PC-3 (cell line): ENCODE data around the gene CXorf65. TPM values are rescaled to one million over a fixed set of nuclear protein-coding genes. Genes with fewer than 3 reads are reported as not detected.
A peak's percentile ranks its signal among the peaks of the same experiment; 100 is the strongest.

Experiments
- ATAC-seq: fragments of 200-7000 bp; cut with Tn5 transposase; 2 replicates; pipeline ENCODE4 v1.9.1; 2020; ENCODE audit warnings: mild to moderate bottlenecking, moderate library complexity
- BruUV-seq: library from RNA; stranded (reverse); fragments of 400-500 nt; replicated peaks from 2 replicates; lab custom pipeline; 2021; lab: Mats Ljungman, UMichigan
- CTCF ChIA-PET: fragments of 300-600 bp; sonication (Branson Sonifier 250); formaldehyde crosslinking; loops from one replicate; lab custom pipeline; 2022; ENCODE audit warnings: antibody characterized with exemption; lab: Charles Lee
- POLR2A ChIA-PET: fragments of 300-600 bp; sonication (Branson Sonifier 250); formaldehyde crosslinking; loops from one replicate; lab custom pipeline; 2022; ENCODE audit warnings: antibody characterized with exemption; ENCODE audit not compliant: unreplicated experiment; lab: Charles Lee
- DNase-seq: peaks from one replicate; pipeline ENCODE4 v3.0.0-alpha.2; 2015
- H2AFZ ChIP-seq: fragments of 300-600 bp; sonication (generic); 2 replicates; pipeline ENCODE4 v1.6.0; 2016; ENCODE audit warnings: antibody characterized with exemption, low read length
- H3F3A ChIP-seq: fragments of 300-600 bp; sonication (generic); one replicate; pipeline ENCODE4 v1.6.0; 2017; ENCODE audit warnings: antibody characterized with exemption, low read length, control low read depth, mild to moderate bottlenecking; ENCODE audit not compliant: unreplicated experiment
- H3K27ac ChIP-seq: fragments of 300-600 bp; sonication (generic); 2 replicates; pipeline ENCODE4 v1.5.1; 2016; ENCODE audit warnings: mild to moderate bottlenecking, low read length
- H3K27me3 ChIP-seq: fragments of 300-600 bp; sonication (generic); 2 replicates; pipeline ENCODE4 v1.6.1; 2016; ENCODE audit warnings: low read length, mixed read lengths
- H3K36me3 ChIP-seq: fragments of 300-600 bp; sonication (generic); 2 replicates; pipeline ENCODE4 v1.6.1; 2016; ENCODE audit warnings: low read depth, mixed run types, low read length, mixed read lengths
- H3K4me1 ChIP-seq: fragments of 300-600 bp; sonication (generic); 2 replicates; pipeline ENCODE4 v1.5.1; 2016; ENCODE audit warnings: low read length; ENCODE audit not compliant: insufficient read depth
- H3K4me2 ChIP-seq: fragments of 300-600 bp; sonication (generic); 2 replicates; pipeline ENCODE4 v1.6.0; 2016; ENCODE audit warnings: low read length
- H3K4me3 ChIP-seq: fragments of 300-600 bp; sonication (generic); 2 replicates; pipeline ENCODE4 v1.5.1; 2016; ENCODE audit warnings: mild to moderate bottlenecking, low read length, mixed read lengths
- H3K79me2 ChIP-seq: fragments of 300-600 bp; sonication (generic); 2 replicates; pipeline ENCODE4 v1.6.1; 2017; ENCODE audit warnings: low read length, mixed read lengths
- H3K9ac ChIP-seq: fragments of 300-600 bp; sonication (generic); 2 replicates; pipeline ENCODE4 v1.6.0; 2016; ENCODE audit warnings: mild to moderate bottlenecking, low read length
- H3K9me2 ChIP-seq: fragments of 300-600 bp; sonication (generic); replicated peaks from 2 replicates; pipeline ENCODE4 v1.6.1; 2016; ENCODE audit warnings: mixed run types, low read length, mixed read lengths
- H3K9me3 ChIP-seq: fragments of 300-600 bp; sonication (generic); 2 replicates; pipeline ENCODE4 v1.6.1; 2016; ENCODE audit warnings: low read length, mixed read lengths
- H4K20me1 ChIP-seq: fragments of 300-600 bp; sonication (generic); 2 replicates; pipeline ENCODE4 v1.6.1; 2016; ENCODE audit warnings: low read length, mixed read lengths
- CTCF ChIP-seq: fragments of 300-600 bp; sonication (generic); conservative IDR thresholded peaks from 2 replicates; pipeline ENCODE4 v1.5.1; 2017; ENCODE audit warnings: antibody characterized with exemption, low read depth, mild to moderate bottlenecking, low read length
- EZH2 ChIP-seq: fragments of 300-600 bp; sonication (generic); IDR thresholded peaks from one replicate; pipeline ENCODE4 v1.6.1; 2017; ENCODE audit warnings: antibody characterized with exemption, mild to moderate bottlenecking, low read length; ENCODE audit not compliant: unreplicated experiment
- EZH2phosphoT487 ChIP-seq: fragments of 300-600 bp; sonication (generic); IDR thresholded peaks from 2 replicates; pipeline ENCODE4 v1.6.1; 2018; ENCODE audit warnings: mild to moderate bottlenecking, antibody characterized with exemption, low read length, borderline replicate concordance
- intact Hi-C: fragments of 100-400 bp; cut with micrococcal nuclease; formaldehyde crosslinking; loops from 2 replicates; pipeline ENCODE4 v1.9.0; 2023
- total RNA-seq: library from RNA; depleted of rRNA; stranded (reverse); fragments of >200 nt; gene quantifications from 2 replicates; pipeline ENCODE4 v1.2.3, GENCODE V29; 2014

CXorf65 gene
- total RNA-seq, 1 experiment from 2014 or later = not detected

GRCh38 chrX:71117358-71117757 is 10.8 kb upstream of the CXorf65 start:
- Histone ChIP-seq H3K4me2 (peak overlapping the region; percentile 89; the same call in 1 of the 2 replicates), H3K9me2 (no peaks in the 10 kb centered on the region), H3K27me3 (no peaks in the 10 kb centered on the region), H3K27ac (no peak overlapping the region), H3K36me3 (no peaks in the 10 kb centered on the region; the same call in 1 of the 2 replicates), H3K9me3 (no peaks in the 10 kb centered on the region), H3F3A (no peaks in the 10 kb centered on the region), H3K9ac (no peak overlapping the region), H3K4me3 (no peak overlapping the region; the same call in 1 of the 2 replicates), H2AFZ (no peak overlapping the region), H3K79me2 (peaks cover 12% of the 10 kb centered on the region; the same call in 1 of the 2 replicates), H3K4me1 (peaks cover 9% of the 10 kb centered on the region; the same call in 1 of the 2 replicates), H4K20me1 (no peaks in the 10 kb centered on the region)
- TF ChIP-seq CTCF (no peak), EZH2 (no peak), EZH2phosphoT487 (no peak)
- no peak for ATAC-seq
- ChIA-PET CTCF (no interaction called here), POLR2A (no interaction called here)
- intact Hi-C loops = no loop called here
- DNase-seq = no peak
- BruUV-seq = no TSS peak

GRCh38 chrX:71111921-71112431 is 5.4 kb upstream of the CXorf65 start:
- intact Hi-C loops = no loop called here
- TF ChIP-seq CTCF (no peak), EZH2phosphoT487 (no peak), EZH2 (no peak)
- no peaks in the 10 kb centered on the region for H3K9me2 ChIP-seq
- CTCF ChIA-PET = no interaction called here
- no peak overlapping the region for H2AFZ ChIP-seq
- no peak overlapping the region for H3K9ac ChIP-seq
- ATAC-seq = no peak
- no TSS peak for BruUV-seq
- H3K79me2 ChIP-seq = no peaks in the 10 kb centered on the region
- DNase-seq = no peak
- no peaks in the 10 kb centered on the region for H4K20me1 ChIP-seq
- no peak overlapping the region for H3K27ac ChIP-seq
- POLR2A ChIA-PET = interaction anchor here (0.6 kb wide), 1 partner anchor 431 kb away, joined by 3 read pairs; no protein-coding TSS in a partner anchor
- no peaks in the 10 kb centered on the region for H3K36me3 ChIP-seq
- no peaks in the 10 kb centered on the region for H3K4me1 ChIP-seq
- H3F3A ChIP-seq = no peaks in the 10 kb centered on the region
- no peak overlapping the region for H3K4me2 ChIP-seq
- no peaks in the 10 kb centered on the region for H3K27me3 ChIP-seq
- H3K4me3 ChIP-seq = no peak overlapping the region
- no peaks in the 10 kb centered on the region for H3K9me3 ChIP-seq

GRCh38 chrX:71111141-71111843 is 4.8 kb upstream of the CXorf65 start, which contains the start of gene IL2RG:
IL2RG (minus strand) TSS chrX:71111577; CDS start chrX:71111539, 38 bp downstream.
- TF ChIP-seq EZH2phosphoT487 = no peak
- intact Hi-C loops = no loop called here
- Histone ChIP-seq H3K4me3 (no peak within 1 kb of the TSS), H3K27ac (no peak within 1 kb of the TSS), H3K79me2 (no peaks in the 10 kb centered on the region), H3K36me3 (no peaks in the 10 kb centered on the region), H3F3A (no peaks in the 10 kb centered on the region), H3K9ac (no peak within 1 kb of the TSS), H2AFZ (no peak within 1 kb of the TSS), H3K4me2 (no peak within 1 kb of the TSS), H3K9me2 (no peaks in the 10 kb centered on the region), H3K27me3 (no peaks in the 10 kb centered on the region), H4K20me1 (no peaks in the 10 kb centered on the region), H3K9me3 (no peaks in the 10 kb centered on the region), H3K4me1 (no peaks in the 10 kb centered on the region)
- no TSS peak for BruUV-seq
- POLR2A ChIA-PET = no interaction called here
- ATAC-seq = peak; percentile 45; the same call in 1 of the 2 replicates
- peak; percentile 7 for DNase-seq
- CTCF ChIA-PET = no interaction called here
